HCEC 1CT (cell line): ENCODE measurements around the gene SNTG2.

ENCODE experiments used
- DNase-seq: peaks from one replicate; pipeline ENCODE4 v3.0.0-alpha.2; 2017

Gene SNTG2

GRCh38 chr2:1249897-1250687, 299.4 kb downstream of the SNTG2 start:
- DNase-seq: no peak

- no peak for DNase-seq
Observed at GRCh38 chr2:1251520-1251919, 300.9 kb downstream of the SNTG2 start.

- DNase-seq: no peak
Observed at GRCh38 chr2:1253629-1254028, 303.0 kb downstream of the SNTG2 start.

- DNase-seq: no peak
Observed at GRCh38 chr2:1254662-1255343, 304.2 kb downstream of the SNTG2 start.

- DNase-seq: no peak
Observed at GRCh38 chr2:1256632-1257324, 306.1 kb downstream of the SNTG2 start.

- no peak for DNase-seq
Observed at GRCh38 chr2:1257334-1257733, 306.7 kb downstream of the SNTG2 start.

GRCh38 chr2:1259746-1260145, 309.1 kb downstream of the SNTG2 start:
- DNase-seq: no peak

GRCh38 chr2:1262609-1263008, 312.0 kb downstream of the SNTG2 start:
- no peak for DNase-seq

- DNase-seq: no peak
Observed at GRCh38 chr2:1265454-1265853, 314.8 kb downstream of the SNTG2 start.

GRCh38 chr2:1266351-1266750, 315.7 kb downstream of the SNTG2 start:
- DNase-seq: no peak

- no peak for DNase-seq
Observed at GRCh38 chr2:1268034-1268433, 317.4 kb downstream of the SNTG2 start.

GRCh38 chr2:1269812-1270211, 319.2 kb downstream of the SNTG2 start:
- no peak for DNase-seq

- no peak for DNase-seq
Observed at GRCh38 chr2:1272835-1273234, 322.2 kb downstream of the SNTG2 start.

- DNase-seq: no peak
Observed at GRCh38 chr2:1277634-1278033, 327.0 kb downstream of the SNTG2 start.

- no peak for DNase-seq
Observed at GRCh38 chr2:1278125-1278524, 327.5 kb downstream of the SNTG2 start.

- DNase-seq: no peak
Observed at GRCh38 chr2:1278861-1279260, 328.2 kb downstream of the SNTG2 start.

- DNase-seq: no peak
Observed at GRCh38 chr2:1282552-1282951, 331.9 kb downstream of the SNTG2 start.

- no peak for DNase-seq
Observed at GRCh38 chr2:1283020-1283801, 332.6 kb downstream of the SNTG2 start.

GRCh38 chr2:1283871-1284270, 333.2 kb downstream of the SNTG2 start:
- DNase-seq: no peak

GRCh38 chr2:1286929-1287328, 336.3 kb downstream of the SNTG2 start:
- DNase-seq: no peak

- DNase-seq: no peak
Observed at GRCh38 chr2:1287427-1287826, 336.8 kb downstream of the SNTG2 start.

- no peak for DNase-seq
Observed at GRCh38 chr2:1294900-1295299, 344.3 kb downstream of the SNTG2 start.

- no peak for DNase-seq
Observed at GRCh38 chr2:1295740-1296139, 345.1 kb downstream of the SNTG2 start.
